SH-SY5Y (cell line): ENCODE measurements around the gene C1R.
A peak's percentile ranks its signal among the peaks of the same experiment; 100 is the strongest.

ENCODE experiments used
- GATA2 ChIP-seq: IDR thresholded peaks from 2 replicates; pipeline ENCODE4 v1.6.1; 2011; ENCODE audit warnings: mild to moderate bottlenecking, low read depth, low read length
- GATA3 ChIP-seq: IDR thresholded peaks from 2 replicates; pipeline ENCODE4 v1.6.1; 2011; ENCODE audit warnings: low read depth, mild to moderate bottlenecking, low read length, moderate library complexity

- TF ChIP-seq GATA3 (no peak), GATA2 (peak; percentile 41; the same call in 1 of the 2 replicates)
Measured at GRCh38 chr12:7129872-7130691, 37.8 kb upstream of the C1R start, which contains the start of gene CLSTN3.
